HG03432 (cell line): Measurements from ENCODE around the gene FSIP2.
"Not testable (repeated sequence)": the region's sequence is repeated elsewhere in the genome, so short reads cannot be mapped to it uniquely, and the experiment has no call there.

Source experiments
- ATAC-seq: cut with Tn5 transposase; IDR thresholded peaks from one replicate; pipeline ENCODE4 v1.9.1; 2021; ENCODE audit warnings: mild to moderate bottlenecking, moderate library complexity; ENCODE audit not compliant: unreplicated experiment

Gene FSIP2

DNA sequence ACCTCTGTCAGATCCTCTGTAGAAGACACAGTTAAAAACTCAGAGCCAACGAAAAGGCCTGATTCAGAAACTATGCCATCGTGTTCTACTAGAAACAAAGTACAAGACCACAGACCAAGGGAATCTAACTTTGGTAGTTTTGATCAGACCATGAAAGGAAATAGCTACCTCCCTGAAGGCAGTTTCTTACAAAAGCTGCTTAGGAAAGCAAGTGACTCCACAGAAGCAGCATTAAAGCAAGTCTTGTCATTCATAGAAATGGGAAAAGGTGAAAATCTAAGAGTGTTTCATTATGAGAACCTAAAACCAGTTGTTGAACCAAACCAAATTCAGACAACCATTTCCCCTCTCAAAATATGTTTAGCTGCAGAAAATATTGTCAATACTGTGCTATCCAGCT, 58.2 kb downstream of the FSIP2 start:
- ATAC-seq = no peak

DNA sequence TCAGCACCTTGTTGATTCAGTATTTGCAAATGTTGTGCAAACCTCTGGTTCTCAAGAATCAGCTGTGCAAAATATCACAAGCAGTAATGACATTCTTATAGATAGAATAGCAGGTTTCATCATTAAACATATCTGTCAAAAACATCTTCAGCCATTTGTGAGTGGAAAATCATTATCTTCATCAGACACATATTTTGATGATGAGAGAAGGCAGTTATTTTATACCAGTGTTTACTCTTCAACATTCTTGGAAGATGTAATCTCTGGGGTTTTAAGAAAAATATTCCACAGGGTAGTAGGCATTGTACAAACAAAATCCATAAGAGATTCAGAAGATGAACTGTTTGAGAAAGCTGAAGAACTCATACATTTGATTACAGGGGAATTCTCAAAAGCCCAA, 64.3 kb downstream of the FSIP2 start:
- ATAC-seq = no peak

DNA sequence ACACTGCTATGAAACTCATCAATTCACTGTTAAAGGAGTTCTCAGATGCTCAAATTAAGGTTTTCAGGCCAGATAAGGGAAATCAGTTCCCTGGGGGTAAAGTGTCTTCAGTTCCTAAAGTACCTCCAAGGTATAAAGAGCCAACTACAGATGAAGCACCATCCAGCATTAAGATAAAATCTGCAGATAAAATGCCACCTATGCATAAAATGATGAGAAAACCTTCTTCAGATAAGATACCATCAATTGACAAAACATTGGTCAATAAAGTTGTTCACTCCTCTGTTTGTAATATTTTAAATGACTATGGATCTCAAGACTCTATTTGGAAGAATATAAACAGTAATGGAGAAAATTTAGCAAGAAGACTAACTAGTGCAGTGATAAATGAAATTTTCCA, 68.2 kb downstream of the FSIP2 start:
- ATAC-seq = no peak

DNA sequence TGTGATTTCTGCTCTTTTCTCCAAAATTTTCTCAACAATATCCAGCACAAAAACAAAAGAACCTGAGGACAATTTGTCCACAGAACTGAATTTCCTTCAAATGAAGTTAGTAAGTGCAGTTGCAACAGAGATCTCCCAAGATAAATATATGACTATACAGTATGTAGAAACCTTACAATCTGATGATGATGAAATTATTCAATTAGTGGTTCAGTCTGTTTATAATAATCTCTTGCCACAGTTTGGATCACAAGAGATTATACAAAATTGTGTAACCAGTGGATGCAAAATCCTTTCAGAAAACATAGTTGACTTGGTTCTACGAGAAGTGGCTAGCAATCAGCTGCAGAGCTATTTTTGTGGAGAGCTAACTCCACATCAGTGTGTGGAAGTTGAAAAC, 68.7 kb downstream of the FSIP2 start:
- no peak for ATAC-seq

DNA sequence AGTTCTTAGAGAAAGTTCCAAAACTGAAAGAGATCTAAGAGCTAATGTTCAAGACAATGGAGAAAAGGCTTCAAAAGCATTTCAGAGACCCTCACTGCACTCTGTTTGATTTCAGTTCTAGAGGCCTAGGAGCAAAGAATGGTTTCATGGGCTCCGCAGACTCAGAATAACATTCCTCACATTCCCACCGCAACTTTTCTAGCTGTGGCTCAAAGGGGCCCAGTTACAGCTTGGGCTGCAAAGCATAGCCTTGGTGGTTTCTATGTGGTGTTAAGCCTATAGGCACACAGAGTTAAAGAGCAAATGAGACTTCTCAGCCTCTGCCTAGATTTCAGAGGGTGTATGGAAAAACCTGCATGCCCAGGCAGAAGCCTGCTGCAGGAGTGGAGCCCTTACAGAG, 73.0 kb downstream of the FSIP2 start:
- no peak for ATAC-seq

DNA sequence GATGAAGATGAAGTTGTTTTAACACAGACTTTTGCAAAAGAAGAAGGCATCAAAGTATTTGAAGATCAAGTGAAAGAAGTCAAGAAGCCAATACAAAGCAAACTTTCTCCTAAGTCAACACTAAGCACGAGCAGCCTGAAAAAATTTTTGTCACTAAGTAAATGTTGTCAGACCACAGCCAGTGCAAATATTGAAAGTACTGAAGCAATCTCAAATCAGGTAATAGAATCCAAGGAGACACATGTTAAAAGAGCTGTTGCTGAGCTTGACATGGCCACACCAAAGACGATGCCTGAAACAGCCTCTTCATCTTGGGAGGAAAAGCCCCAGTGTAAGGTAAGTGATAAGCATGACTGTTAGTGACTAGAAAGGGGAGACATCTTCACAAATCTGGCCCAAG, 75.1 kb downstream of the FSIP2 start:
- no peak for ATAC-seq

DNA sequence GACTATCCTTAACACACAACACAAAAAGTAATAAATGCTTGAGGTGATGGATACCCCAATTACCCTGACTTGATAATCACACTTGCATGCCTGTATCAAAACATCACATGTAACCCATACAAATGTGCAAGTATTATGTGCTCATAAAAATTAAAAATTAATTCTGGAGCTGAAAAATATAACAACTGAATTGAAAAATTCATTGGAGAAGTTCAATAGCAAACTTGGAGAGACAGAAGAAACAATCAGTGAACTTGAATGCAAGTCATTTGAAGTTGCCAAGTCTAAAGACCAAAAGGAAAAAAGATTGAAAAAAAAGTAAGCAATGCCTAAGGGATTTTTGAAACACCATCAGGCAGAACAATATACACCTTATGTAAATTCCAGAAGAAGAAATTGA, 79.4 kb downstream of the FSIP2 start:
- no peak for ATAC-seq

DNA sequence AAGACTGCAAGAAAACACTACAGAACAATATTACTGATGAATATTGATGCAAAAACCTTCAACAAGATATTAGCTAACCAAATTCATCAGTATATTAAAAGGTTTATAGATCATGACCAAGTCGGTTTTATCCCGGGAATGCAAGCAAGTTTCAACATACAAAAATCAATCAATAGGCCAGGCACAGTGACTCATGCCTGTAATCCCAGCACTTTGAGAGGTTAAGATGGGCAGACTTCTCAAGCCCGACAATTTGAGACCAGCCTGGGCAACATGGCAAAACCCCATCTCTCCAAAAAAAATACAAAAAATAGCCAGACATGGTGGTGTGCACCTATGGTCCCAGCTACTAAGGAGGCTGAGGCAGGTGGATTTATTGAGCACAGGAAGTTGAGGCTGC, 82.9 kb downstream of the FSIP2 start:
- no peak for ATAC-seq

DNA sequence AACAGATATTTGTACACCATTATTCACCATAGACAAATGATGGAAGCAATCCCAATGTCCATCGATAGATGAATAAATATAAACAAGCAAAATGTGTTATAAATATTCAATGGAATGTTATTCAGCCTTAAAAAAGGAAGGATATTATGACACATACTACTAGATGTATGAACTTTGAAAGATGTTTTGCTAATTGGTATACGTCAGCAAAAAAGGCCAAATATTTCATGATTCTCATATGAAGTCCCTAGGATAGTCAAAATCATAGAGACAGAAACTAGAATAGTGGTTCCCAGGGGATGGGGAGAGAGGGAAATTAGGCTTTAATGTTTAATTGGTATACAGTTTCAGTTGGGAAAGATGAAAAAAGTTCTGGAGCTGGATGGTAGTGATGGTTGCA, 85.2 kb downstream of the FSIP2 start:
- ATAC-seq = no peak

DNA sequence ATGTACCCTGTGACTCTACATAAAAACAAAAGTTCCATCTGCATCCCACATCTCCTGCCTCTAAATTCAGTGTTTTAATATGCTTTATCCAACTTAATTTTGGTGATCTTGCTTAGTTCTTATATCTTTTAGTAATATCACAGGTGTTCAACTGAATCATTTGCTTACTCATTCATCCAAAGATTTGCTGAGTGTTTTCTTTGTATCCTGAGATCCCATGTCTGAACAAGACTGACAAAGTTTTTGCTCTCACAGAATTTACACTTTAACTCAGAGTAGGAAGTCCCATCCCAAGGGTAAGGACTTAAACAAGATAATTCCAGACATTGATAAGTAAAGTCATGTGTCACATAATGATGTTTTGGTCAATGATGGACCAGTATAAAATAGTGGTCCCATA, 87.0 kb downstream of the FSIP2 start:
- ATAC-seq = no peak

DNA sequence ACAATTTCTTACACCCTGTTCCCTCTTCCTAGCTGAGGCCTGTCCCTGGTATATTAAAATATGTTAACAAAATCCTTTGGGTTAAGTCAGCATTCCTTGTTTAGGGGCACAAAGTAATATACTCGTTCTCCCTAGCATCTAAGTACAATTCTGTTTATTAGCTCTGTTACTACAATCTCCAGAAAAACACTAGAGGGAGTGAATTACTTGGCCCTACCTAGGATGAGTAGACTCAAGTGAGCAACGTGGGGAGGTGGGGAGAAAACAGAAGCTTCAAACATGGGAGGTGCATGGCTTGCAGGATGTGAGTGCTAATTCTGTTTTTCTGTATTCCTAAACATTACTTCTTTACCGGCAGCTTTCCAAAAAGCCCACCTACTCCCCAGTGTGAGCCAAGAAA, 89.7 kb downstream of the FSIP2 start:
- ATAC-seq = no peak

DNA sequence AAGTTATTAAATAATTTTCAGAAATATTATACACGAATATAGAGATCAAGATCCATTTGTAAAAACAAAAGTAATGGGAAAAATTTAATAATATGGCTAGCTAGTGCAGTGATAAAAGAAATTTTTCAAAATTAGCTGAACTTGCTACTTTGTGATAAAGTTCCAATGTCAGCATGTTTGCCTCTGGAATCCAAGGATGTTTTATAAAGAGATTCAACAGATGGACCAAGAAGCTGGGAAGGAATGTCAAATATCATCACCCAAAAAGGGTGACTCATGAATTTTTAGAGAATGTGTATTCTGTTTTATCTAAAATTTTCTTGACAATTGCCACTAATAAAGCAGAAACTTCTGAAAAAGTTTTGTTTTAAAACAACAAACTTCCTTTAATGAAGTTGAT, 95.3 kb downstream of the FSIP2 start:
- no peak for ATAC-seq

DNA sequence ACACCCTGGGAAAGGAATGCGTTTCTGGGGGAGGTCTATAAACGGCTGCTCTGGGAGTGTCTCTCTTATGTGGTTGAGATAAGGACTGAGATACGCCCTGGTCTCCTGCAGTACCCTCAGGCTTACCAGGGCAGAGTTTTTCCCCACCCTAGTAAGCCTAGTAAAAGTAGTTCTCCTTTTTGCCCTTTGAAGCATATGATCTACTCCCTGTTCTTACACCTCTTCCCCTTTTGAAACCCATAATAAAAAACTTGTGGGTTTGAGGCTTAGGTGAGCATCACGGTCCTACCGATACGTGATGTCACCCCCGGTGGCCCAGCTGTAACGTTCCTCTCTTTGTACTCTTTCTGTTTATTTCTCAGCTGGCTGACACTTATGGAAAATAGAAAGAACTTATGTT, 97.4 kb downstream of the FSIP2 start:
- ATAC-seq = no peak

DNA sequence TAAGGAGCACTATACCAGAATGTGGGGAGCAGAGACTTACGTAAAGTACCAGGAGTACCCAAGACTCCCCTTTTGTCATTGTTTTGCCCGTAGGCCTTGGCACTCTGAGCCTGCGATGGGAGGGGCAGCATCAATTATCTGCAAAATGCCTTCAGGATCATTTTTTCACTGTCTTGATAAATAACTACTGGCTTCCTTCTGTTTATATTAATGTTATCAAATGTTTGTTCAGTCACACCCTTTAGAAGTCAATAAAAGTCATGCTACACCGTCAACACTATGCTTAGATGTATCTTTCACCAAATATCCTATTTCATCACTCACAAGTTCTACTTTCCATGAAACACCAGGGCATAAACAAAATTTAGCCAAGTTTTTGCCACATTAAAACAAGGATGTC, 116.3 kb downstream of the FSIP2 start:
- no peak for ATAC-seq

DNA sequence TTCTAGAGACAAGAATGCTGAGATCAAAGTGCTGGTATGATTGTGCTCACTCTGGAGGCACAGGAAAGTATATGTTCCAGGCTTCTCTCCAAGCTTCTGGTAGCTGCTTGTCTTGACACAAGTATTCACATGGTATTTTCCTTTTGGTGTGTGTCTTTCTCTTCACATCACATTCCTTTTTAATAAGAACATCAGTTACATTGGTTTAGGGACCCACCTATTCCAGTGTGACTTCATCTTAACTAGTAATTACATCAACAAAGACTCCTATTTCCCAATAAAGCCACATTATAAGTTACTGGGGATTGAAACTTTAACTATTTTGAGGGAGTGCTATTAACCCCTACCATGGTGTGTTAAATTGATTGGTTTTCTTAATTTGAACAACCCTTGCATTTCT, 119.1 kb downstream of the FSIP2 start:
- no peak for ATAC-seq

DNA sequence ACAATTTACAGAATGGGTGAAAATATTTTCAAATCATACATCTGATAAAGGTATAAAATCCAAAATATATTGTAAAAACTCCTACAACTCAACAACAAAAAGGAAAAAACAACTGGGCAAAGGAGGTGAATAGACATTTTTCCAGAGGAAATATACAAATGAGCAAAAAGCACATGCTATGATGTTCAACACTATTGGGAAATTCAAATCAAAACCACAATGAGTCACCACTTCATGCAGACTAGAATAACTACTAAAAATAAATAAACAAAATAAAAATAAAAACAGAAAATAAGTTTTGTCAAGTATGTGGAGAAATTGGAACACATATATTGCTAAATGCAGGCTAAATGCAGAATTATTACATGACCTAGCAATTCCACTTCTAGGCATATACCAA, 120.9 kb downstream of the FSIP2 start:
- ATAC-seq = no peak

DNA sequence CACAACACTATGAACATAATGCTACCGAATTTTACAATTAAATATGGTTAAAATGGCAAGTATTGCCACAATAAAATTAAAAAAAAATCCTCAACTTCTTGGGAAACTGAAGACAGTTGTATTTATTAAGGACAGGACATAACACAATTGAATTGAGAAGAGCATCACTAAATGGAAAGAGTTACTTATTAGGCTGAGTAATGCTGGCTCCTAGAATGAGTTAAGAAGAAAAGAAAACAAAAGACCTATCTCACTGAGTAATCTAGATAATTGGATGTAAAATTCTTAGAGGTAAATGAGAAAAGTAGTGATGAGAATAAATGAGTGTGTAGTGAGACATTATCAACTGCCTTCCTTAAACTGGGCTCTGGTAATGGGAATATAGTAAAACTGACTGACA, 121.7 kb downstream of the FSIP2 start:
- ATAC-seq = no peak

DNA sequence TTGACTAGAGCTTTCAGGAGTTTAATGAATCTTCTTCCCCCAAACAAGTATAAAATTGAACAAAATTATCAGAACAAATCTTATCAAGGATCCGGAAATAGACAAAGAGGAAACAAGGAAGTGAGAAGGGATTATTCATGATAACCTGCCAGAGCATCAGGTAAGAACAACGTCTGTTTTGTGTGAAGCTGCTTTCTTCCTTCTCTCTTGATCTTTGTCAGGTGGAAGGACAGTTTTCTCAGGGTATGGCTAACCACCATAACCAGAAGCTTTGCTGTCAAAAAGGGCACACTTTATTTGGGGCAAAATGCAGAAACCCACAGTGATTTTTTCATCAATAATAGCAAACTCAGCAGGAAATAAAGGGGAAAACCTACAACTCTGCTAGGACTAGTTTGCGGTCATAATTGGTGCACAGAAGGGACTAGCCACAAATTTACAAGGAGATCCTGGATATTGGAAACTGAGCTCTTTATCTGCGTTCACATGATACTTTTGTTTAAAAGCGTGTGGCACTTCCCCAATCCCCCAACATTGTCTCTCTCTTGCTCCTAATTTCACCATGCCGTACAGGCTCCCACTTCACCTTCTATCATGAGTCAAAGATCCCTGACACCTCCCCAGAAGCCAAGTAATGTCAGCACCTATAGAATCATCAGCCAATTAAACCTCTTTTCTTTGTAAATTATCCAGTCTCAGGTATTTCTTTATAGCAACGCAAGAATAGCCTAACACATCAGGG, 124.2 kb downstream of the FSIP2 start:
- no peak for ATAC-seq

DNA sequence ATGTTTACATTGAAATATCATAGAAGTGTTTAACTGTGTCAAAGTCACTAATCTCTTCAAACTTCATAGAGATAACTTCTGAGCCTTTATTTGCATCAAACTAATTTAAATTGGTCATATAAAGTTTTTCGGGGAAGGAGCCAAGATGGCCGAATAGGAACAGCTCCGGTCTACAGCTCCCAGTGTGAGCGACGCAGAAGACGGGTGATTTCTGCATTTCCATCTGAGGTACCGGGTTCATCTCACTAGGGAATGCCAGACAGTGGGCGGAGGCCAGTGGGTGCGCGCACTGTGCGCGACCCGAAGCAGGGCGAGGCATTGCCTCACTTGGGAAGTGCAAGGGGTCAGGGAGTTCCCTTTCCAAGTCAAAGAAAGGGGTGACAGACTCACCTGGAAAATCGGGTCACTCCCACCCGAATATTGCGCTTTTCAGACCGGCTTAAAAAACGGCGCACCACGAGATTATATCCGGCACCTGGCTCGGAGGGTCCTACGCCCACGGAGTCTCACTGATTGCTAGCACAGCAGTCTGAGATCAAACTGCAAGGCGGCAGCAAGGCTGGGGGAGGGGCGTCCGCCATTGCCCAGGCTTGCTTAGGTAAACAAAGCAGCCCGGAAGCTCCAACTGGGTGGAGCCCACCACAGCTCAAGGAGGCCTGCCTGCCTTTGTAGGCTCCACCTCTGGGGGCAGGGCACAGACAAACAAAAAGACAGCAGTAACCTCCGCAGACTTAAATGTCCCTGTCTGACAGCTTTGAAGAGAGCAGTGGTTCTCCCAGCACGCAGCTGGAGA, 126.1 kb downstream of the FSIP2 start:
- not testable (repeated sequence) for ATAC-seq

DNA sequence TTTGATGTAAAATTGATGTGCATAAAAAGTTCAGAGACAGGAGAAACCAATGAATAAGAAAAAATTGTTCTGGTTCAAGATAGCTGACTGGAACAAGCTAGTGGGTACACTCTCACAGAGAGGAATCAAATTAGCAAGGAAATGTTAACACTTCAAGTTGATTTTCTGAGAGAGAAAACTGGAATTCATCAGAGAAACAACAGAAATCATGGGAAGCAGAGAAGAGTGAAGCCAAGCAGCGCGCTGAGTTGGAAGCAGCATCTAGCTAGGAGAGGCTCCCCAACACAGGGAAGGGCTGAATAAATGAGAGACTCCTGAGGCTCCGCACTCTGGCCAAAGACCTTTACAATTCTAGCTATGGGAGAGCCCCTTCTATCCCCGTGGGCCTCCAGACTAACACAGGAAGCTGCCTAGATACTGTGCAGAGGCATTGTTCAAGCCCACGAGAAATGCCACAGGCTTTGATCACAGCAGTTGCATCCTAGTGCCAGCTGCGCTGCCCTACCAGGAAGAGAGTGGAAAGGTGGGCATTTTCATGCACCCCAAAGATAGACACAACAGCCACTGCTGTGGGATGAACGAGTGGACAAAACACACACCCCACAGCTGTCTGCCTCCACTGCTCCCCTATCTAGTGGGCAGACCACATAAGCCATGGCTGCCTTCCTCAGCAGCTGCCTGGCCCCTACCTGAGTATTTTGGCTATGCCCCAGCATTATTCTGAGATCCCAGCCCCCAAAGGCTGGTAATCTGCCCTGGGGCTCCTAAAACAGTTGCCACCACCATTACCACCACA, 136.7 kb downstream of the FSIP2 start:
- no peak for ATAC-seq

DNA sequence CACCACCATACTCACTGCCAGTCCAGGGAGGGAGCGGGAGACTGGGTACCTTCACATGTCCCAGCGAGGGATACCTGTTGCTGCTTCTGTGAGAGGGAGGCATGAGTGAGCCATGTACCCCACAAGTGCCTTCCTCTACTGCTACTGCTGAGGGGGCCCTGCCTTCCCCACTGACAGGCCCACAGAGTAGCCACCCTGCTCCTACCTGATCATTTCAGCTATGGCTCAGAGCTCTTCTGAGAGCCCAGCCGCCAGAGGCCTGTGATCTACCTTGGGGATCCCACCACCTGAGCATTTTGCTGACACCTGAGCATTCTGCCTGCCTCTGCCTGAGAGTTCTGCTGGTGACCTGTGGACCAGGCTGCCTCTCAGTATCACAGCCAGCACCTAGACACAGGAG, 137.6 kb downstream of the FSIP2 start:
- no peak for ATAC-seq

DNA sequence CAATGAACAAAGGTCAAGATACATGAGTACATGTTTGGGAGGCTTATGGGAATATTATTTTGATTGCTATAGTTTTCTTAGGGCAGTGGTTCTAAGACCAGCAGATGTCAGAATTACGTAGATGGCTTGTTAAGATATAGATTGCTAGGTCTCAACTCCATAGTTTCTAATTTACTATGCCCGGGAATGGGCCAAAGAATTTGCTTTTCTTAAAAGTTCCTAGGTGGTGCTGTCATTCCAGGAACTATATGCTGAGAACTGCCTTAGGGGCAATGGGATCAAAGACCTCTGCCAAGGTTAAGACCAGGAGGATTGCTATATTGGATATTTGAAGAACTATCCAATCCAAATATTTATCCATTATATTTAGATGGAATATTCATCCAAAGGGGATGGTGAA, 141.8 kb downstream of the FSIP2 start:
- ATAC-seq = no peak
